HG03025 (cell line): ENCODE results near the gene FCF1.

Source experiments
- ATAC-seq: cut with Tn5 transposase; IDR thresholded peaks from one replicate; pipeline ENCODE4 v1.9.1; 2021; ENCODE audit warnings: mild to moderate bottlenecking, moderate library complexity; ENCODE audit not compliant: unreplicated experiment, low FRiP score

The FCF1 gene

GRCh38 chr14:74762917-74763802 is 50.2 kb downstream of the FCF1 start, which contains the start of gene YLPM1:
YLPM1 (plus strand) TSS chr14:74763316; CDS start chr14:74763490, 174 bp downstream.
- ATAC-seq, result peak; percentile 85

GRCh38 chr14:74763803-74764531 is 51.0 kb downstream of the FCF1 start:
- no peak for ATAC-seq

- ATAC-seq, result no peak
These were observed 52.8 kb downstream of the FCF1 start for GRCh38 chr14:74765721-74766120.

GRCh38 chr14:74771399-74771798 is 58.5 kb downstream of the FCF1 start:
- ATAC-seq, result no peak

GRCh38 chr14:74784634-74785033 is 71.7 kb downstream of the FCF1 start:
- ATAC-seq, result no peak

GRCh38 chr14:74785056-74785613 is 72.2 kb downstream of the FCF1 start:
- ATAC-seq, result no peak

GRCh38 chr14:74786796-74787315 is 73.9 kb downstream of the FCF1 start:
- no peak for ATAC-seq
